BJ (cell line): ENCODE data around the gene PCK2. TPM values are rescaled to one million over a fixed set of nuclear protein-coding genes. Genes with fewer than 3 reads are reported as not detected.

Experiments used
- CTCF ChIA-PET: fragments of 350-600 bp; formaldehyde crosslinking; extraction: SDS; loops from one replicate; lab custom pipeline; 2021; ENCODE audit warnings: antibody characterized with exemption, inconsistent platforms; lab: Yijun Ruan, JAX
- POLR2A ChIA-PET: fragments of 300-600 bp; sonication (Branson Sonifier 250); formaldehyde crosslinking; extraction: SDS; loops from one replicate; lab custom pipeline; 2021; ENCODE audit warnings: antibody characterized with exemption; lab: Charles Lee
- DNase-seq: peaks from one replicate; pipeline ENCODE4 v3.0.0-alpha.2; 2011; ENCODE audit warnings: low read depth
- H3K27me3 ChIP-seq: 2 replicates; pipeline ENCODE4 v1.6.0; 2011; ENCODE audit warnings: low read length; ENCODE audit not compliant: control insufficient read depth, insufficient read depth
- H3K36me3 ChIP-seq: 2 replicates; pipeline ENCODE4 v1.5.1; 2011; ENCODE audit warnings: low read length; ENCODE audit not compliant: control insufficient read depth, insufficient read depth
- H3K4me3 ChIP-seq: 2 replicates; pipeline ENCODE4 v1.5.1; 2011; ENCODE audit warnings: low read depth, mild to moderate bottlenecking, control low read depth, low read length
- CTCF ChIP-seq: IDR thresholded peaks from 2 replicates; pipeline ENCODE4 v1.5.1; 2011; ENCODE audit warnings: low read depth, mild to moderate bottlenecking, control low read depth, inconsistent platforms, low read length, moderate library complexity; ENCODE audit not compliant: insufficient read depth
- polyA plus RNA-seq: library from polyadenylated mRNA; depleted of rRNA; stranded (reverse); fragments of >200 nt; gene quantifications from 2 replicates; pipeline ENCODE4 v1.2.3, GENCODE V29; 2011

The PCK2 gene
- polyA plus RNA-seq, 1 experiment = 227 TPM

DNA sequence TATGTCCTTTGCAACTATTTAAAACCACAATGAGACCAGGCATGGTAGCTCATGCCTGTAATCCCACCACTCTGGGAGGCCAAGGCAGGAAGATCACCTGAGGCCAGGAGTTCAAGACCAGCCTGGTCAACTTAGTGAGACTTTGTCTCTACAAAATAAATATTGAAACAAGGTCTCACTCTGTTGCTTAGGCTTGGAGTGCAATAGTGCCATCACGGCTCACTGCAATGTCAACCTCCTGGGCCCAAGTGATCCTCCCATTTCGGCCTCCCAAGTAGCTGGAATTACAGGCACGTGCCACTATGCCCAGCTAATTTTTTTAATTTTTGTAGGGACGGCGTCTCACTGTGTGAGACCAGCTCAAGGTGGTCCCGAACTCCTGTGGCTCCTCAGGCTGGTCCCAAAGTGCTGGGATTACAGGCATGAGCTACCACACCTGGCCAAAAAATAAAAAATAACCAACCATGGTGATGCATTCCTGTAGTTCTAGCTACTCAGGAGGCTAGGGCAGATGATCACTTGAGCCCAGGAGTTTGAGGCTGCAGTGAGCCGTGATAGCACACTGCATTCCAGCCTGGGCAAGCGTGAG lies 35.4 kb downstream of the PCK2 start:
- CTCF ChIA-PET = interaction anchor here (0.9 to 1.0 kb wide), 2 partner anchors 9 to 39 kb away, joined by 3 to 5 read pairs; no protein-coding TSS in a partner anchor
- no peaks in the 10 kb centered on the region for H3K27me3 ChIP-seq
- DNase-seq = no peak
- H3K4me3 ChIP-seq = no peak overlapping the region
- no peaks in the 10 kb centered on the region for H3K36me3 ChIP-seq
- POLR2A ChIA-PET = no interaction called here
- no peak for TF ChIP-seq CTCF

DNA sequence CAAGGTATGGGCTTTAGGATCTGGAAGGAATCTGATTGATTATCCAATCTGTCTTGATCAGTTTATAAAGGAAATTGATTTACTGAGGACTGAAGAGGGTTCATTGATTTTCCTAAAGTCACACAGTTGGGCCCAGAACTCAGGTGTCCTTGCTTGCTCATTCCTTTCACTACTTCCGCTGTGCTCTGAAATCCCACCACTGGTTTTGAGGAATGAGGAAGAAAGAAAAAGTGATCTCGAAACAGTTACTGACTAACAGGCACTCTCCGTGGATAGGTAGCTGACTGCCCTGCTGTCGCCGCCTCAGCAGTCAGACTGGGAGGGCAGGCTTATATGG lies 36.2 kb downstream of the PCK2 start, which contains the start of gene FITM1:
TSS of gene FITM1 (plus strand) at position 280 of the 337 bp plus-strand sequence. CDS start 905 bp downstream, outside the sequence.
- no peak for TF ChIP-seq CTCF
- no peaks in the 10 kb centered on the region for H3K36me3 ChIP-seq
- DNase-seq = no peak
- ChIA-PET CTCF (no interaction called here), POLR2A (no interaction called here)
- H3K27me3 ChIP-seq = no peaks in the 10 kb centered on the region
- no peak within 1 kb of the TSS for H3K4me3 ChIP-seq

- Histone ChIP-seq H3K4me3 (no peak overlapping the region), H3K27me3 (no peaks in the 10 kb centered on the region), H3K36me3 (no peaks in the 10 kb centered on the region)
- CTCF ChIA-PET = no interaction called here
- no peak for TF ChIP-seq CTCF
- DNase-seq = no peak
- POLR2A ChIA-PET = no interaction called here
Observed at GRCh38 chr14:24130717-24131548, 36.8 kb downstream of the PCK2 start.

GRCh38 chr14:24131549-24131966 lies 37.4 kb downstream of the PCK2 start:
- no peaks in the 10 kb centered on the region for H3K36me3 ChIP-seq
- no peaks in the 10 kb centered on the region for H3K27me3 ChIP-seq
- no peak for TF ChIP-seq CTCF
- H3K4me3 ChIP-seq = no peak overlapping the region
- DNase-seq = no peak
- POLR2A ChIA-PET = no interaction called here
- CTCF ChIA-PET = no interaction called here

DNA sequence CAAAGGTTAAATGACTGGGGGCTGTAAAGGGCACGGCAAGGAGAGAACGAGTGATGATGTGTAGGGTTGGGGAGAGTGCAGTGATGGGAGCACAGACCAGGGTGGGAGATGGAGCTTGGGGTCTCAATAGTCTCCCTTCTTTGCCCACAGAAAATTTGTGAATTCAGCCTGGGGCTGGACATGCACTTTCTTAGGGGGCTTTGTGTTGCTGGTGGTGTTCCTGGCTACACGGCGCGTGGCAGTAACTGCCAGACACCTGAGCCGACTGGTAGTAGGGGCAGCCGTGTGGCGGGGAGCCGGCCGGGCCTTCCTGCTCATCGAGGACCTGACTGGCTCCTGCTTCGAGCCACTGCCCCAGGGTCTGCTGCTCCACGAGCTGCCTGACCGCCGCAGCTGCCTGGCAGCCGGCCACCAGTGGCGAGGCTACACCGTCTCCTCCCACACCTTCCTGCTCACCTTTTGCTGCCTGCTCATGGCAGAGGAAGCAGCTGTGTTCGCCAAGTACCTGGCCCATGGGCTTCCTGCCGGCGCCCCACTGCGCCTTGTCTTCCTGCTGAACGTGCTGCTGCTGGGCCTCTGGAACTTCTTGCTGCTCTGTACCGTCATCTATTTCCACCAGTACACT lies 38.1 kb downstream of the PCK2 start:
- Histone ChIP-seq H3K36me3 (no peaks in the 10 kb centered on the region), H3K27me3 (no peaks in the 10 kb centered on the region), H3K4me3 (no peak overlapping the region)
- no peak for TF ChIP-seq CTCF
- ChIA-PET CTCF (interaction anchor here (0.5 to 1.3 kb wide), 3 partner anchors 14 to 147 kb away, joined by 3 to 4 read pairs (median 3); no protein-coding TSS in a partner anchor), POLR2A (no interaction called here)
- DNase-seq = no peak
